Measurements from ENCODE around the gene SAMHD1. TPM values are rescaled to one million over a fixed set of nuclear protein-coding genes. Genes with fewer than 3 reads are reported as not detected.

The SAMHD1 gene
- total and polyA plus RNA-seq, 2 of the 13 experiments (the other 11 are each of a cell fraction or from before 2014, with no cell fraction given): 16.9 to 43.5 TPM

DNA sequence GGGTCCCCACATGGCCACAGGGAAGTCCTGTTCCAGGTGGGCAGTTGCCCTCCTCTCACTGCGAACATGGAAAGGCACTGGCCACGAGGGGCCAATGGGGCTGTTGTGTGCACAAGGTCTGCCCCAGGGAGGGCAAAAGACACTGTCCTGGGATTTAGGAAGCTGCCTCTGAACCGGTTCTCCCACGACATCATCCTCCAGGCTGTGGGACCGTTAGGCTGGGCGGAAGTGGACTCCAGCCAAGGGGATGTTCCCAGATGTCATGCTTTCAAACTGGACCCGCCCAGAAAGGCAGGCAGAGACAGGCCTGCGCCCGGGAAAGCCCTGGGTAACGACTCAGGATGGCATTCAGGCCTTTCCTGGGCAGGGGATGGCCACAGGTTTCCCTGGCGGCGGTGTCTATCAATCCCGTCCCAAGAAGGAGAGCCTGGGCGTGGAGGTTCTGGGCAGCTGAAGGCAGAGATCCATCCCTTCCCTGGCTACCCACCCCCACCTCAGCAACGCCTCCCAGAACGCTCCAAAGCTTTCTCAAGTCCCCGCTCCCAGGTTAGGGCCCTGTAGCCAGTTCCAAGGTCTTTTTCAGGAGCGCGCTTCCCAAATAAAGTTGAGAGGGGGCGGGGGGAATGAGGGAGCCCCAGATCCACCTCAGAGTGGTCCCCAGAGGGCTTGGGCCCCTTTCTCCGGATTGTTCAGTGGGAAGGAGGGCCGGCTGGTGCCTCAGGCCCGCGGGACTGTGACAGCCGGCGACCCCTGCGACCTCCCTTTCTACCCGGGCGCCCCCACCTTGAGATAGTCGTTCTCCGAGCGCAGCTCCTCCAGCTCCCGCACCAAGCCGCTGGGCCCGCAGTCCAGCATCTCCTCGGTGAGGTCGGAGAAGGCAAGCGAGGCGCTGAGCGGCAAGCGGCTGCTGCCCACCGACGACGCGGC, 89.4 kb downstream of the SAMHD1 start (continued):
- TF ChIP-seq ZBTB4 (CRISPR knock-in tag; IDR thresholded peaks at IDR 0.05; ENCODE audit: borderline replicate concordance): peak; percentile 77; the same call in 1 of the 2 replicates
- TF ChIP-seq ZNF652 (CRISPR knock-in tag; IDR thresholded peaks at IDR 0.05; ENCODE audit: borderline replicate concordance, low read depth): no peak
- no peak for TF ChIP-seq ZNF275 (CRISPR knock-in tag; IDR thresholded peaks at IDR 0.05; ENCODE audit: borderline replicate concordance)
- peak; percentile 73 for TF ChIP-seq ELF1 (CRISPR knock-in tag; IDR thresholded peaks at IDR 0.05)
- TF ChIP-seq, protein P1, sequence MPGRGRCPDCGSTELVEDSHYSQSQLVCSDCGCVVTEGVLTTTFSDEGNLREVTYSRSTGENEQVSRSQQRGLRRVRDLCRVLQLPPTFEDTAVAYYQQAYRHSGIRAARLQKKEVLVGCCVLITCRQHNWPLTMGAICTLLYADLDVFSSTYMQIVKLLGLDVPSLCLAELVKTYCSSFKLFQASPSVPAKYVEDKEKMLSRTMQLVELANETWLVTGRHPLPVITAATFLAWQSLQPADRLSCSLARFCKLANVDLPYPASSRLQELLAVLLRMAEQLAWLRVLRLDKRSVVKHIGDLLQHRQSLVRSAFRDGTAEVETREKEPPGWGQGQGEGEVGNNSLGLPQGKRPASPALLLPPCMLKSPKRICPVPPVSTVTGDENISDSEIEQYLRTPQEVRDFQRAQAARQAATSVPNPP (CRISPR knock-in tag; IDR thresholded peaks at IDR 0.05): no peak
- TF ChIP-seq SOX13 (IDR thresholded peaks at IDR 0.05): no peak
- no peak for TF ChIP-seq SOX13 (CRISPR knock-in tag; conservative IDR thresholded peaks at IDR 0.05 in 1 of 2, IDR thresholded peaks at IDR 0.05 in 1 of 2)
- no peak for TF ChIP-seq ISX (CRISPR knock-in tag; conservative IDR thresholded peaks at IDR 0.05)
- no peak for TF ChIP-seq MLLT10 (CRISPR knock-in tag; IDR thresholded peaks at IDR 0.05)
- no peak for TF ChIP-seq SRSF9 (IDR thresholded peaks at IDR 0.05; ENCODE audit: borderline replicate concordance, insufficient read depth, low read depth, low read length, poor library complexity, severe bottlenecking)
- no peak for TF ChIP-seq RFX5 (IDR thresholded peaks at IDR 0.05; ENCODE audit: low read depth, low read length)
- TF ChIP-seq, protein P2, sequence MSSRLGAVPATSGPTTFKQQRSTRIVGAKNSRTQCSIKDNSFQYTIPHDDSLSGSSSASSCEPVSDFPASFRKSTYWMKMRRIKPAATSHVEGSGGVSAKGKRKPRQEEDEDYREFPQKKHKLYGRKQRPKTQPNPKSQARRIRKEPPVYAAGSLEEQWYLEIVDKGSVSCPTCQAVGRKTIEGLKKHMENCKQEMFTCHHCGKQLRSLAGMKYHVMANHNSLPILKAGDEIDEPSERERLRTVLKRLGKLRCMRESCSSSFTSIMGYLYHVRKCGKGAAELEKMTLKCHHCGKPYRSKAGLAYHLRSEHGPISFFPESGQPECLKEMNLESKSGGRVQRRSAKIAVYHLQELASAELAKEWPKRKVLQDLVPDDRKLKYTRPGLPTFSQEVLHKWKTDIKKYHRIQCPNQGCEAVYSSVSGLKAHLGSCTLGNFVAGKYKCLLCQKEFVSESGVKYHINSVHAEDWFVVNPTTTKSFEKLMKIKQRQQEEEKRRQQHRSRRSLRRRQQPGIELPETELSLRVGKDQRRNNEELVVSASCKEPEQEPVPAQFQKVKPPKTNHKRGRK (CRISPR knock-in tag; IDR thresholded peaks at IDR 0.05): no peak
- no peak for TF ChIP-seq TRIM24 (CRISPR knock-in tag; IDR thresholded peaks at IDR 0.05)
- peak; percentile 41; the same call in 1 of the 2 replicates for TF ChIP-seq NKX3-1 (CRISPR knock-in tag; IDR thresholded peaks at IDR 0.05)
- no peak for TF ChIP-seq MTA3 (CRISPR knock-in tag; IDR thresholded peaks at IDR 0.05)
- TF ChIP-seq TRIM22 (IDR thresholded peaks at IDR 0.05): no peak
- no peak for TF ChIP-seq CC2D1A (CRISPR knock-in tag; IDR thresholded peaks at IDR 0.05)
- TF ChIP-seq, protein P3, sequence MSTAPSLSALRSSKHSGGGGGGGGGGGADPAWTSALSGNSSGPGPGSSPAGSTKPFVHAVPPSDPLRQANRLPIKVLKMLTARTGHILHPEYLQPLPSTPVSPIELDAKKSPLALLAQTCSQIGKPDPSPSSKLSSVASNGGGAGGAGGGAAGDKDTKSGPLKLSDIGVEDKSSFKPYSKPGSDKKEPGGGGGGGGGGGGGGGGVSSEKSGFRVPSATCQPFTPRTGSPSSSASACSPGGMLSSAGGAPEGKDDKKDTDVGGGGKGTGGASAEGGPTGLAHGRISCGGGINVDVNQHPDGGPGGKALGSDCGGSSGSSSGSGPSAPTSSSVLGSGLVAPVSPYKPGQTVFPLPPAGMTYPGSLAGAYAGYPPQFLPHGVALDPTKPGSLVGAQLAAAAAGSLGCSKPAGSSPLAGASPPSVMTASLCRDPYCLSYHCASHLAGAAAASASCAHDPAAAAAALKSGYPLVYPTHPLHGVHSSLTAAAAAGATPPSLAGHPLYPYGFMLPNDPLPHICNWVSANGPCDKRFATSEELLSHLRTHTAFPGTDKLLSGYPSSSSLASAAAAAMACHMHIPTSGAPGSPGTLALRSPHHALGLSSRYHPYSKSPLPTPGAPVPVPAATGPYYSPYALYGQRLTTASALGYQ (CRISPR knock-in tag; IDR thresholded peaks at IDR 0.05): no peak
